ENCODE results near the gene MACF1. TPM values are rescaled to one million over a fixed set of nuclear protein-coding genes. Genes with fewer than 3 reads are reported as not detected.
"Not testable (repeated sequence)": the region's sequence is repeated elsewhere in the genome, so short reads cannot be mapped to it uniquely, and the experiment has no call there.

Gene MACF1
- total RNA-seq, 4 donors from 2014 or later: 82.1 to 247 (median 154) TPM

DNA sequence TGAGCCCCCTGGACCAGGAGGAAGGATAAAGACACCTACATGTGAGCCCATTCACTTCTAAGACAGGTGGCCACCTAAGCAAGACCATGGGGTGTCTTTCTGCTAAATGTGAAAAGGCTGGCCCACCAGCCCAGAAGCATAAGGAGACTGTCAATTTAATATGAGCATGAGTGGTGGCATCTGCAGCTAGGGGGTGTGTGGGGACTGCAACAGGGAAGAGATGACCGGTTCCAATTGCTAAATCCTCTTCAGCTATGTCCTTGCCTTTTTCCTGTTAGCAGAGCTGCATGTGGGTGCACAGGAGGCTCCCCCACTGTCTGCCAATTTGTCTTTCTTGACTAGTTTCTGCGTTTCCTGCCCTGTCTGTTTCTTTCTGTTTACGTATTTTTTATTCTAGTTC, 264.7 kb downstream of the MACF1 start:
- 77 to 87% methylated on average over 3 of the region's 3 CpGs for WGBS, 2 donors
- peaks cover 13 to 98% (median 39%) of the 10 kb centered on the region in 3 donors for H3K36me3 ChIP-seq
- intact Hi-C loops (cut with DNase I): no loop called here

GRCh38 chr1:39470040-39470439, 265.5 kb downstream of the MACF1 start:
- Histone ChIP-seq H3K27me3 (no peaks in the 10 kb centered on the region), H3K4me1 (peaks cover 0 to 10% (median 3%) of the 10 kb centered on the region in 3 donors), H3K36me3 (peaks cover 13 to 98% (median 40%) of the 10 kb centered on the region in 3 donors), H3K27ac (no peak overlapping the region), H3K4me3 (no peak overlapping the region), H3K9me3 (no peaks in the 10 kb centered on the region)
- DNase-seq: no peak
- no peak for TF ChIP-seq POLR2A (IDR thresholded peaks at IDR 0.05)
- intact Hi-C loops (cut with DNase I): no loop called here

More for the DNA sequence above, 264.7 kb downstream of the MACF1 start:
- H3K9me3 ChIP-seq: no peaks in the 10 kb centered on the region
- no peak overlapping the region for H3K4me3 ChIP-seq
- H3K27me3 ChIP-seq: no peaks in the 10 kb centered on the region
- TF ChIP-seq POLR2A (IDR thresholded peaks at IDR 0.05): no peak
- TF ChIP-seq CTCF (IDR thresholded peaks at IDR 0.05): no peak
- peaks cover 0 to 10% (median 3%) of the 10 kb centered on the region in 3 donors for H3K4me1 ChIP-seq
- DNase-seq: no peak
- H3K27ac ChIP-seq: no peak overlapping the region

DNA sequence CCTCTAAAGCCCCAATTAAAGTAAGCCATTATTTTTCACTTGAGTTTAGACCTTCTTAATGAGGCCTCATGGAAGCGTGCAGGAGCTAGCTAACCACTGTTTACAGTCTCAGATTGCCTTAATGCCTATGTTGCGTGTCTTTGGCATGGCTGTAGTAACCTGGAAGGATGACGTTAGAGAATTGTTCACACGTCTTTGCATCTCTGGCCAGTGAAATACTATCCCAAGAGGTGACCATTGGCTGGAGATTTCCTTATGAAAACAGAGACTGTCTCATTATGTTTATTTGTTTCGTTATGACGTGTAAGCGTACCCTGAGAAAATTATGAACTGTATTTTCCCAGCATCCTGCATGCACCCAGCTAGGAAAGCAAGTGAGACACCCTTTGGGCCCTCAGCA, 268.3 kb downstream of the MACF1 start:
- Histone ChIP-seq H3K9me3 (no peaks in the 10 kb centered on the region), H3K4me3 (no peak overlapping the region), H3K36me3 (peaks cover 13 to 98% (median 32%) of the 10 kb centered on the region in 3 donors), H3K4me1 (peaks cover 0 to 4% (median 0%) of the 10 kb centered on the region in 3 donors), H3K27ac (no peak overlapping the region), H3K27me3 (no peaks in the 10 kb centered on the region)
- intact Hi-C loops (cut with DNase I): no loop called here
- 90 to 91% methylated on average over 7 of the region's 7 CpGs for WGBS, 2 donors
- TF ChIP-seq POLR2A (IDR thresholded peaks at IDR 0.05) (no peak), CTCF (IDR thresholded peaks at IDR 0.05) (no peak)
- no peak for DNase-seq

DNA sequence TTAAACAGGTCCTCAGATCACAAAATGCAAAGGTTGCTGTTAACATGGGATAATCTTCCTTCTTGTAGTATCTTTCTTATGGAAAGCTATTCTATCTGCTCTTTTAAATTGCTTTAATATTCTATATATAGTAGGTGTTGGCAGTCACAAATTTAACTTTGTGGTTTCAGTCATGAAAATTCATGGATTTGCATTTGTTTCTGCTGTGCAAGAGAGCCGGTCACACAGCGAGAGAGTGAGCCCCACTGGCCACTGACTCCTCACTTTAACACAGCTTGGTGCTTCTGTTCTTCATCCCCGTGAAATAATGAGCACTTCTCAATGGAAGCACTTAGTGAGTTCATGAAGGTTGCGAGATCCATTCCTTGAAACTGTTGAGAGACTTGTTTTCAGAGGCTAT, 268.8 kb downstream of the MACF1 start:
- Histone ChIP-seq H3K36me3 (peaks cover 13 to 98% (median 32%) of the 10 kb centered on the region in 3 donors), H3K4me3 (no peak overlapping the region), H3K4me1 (no peaks in the 10 kb centered on the region), H3K27me3 (no peaks in the 10 kb centered on the region), H3K27ac (no peak overlapping the region), H3K9me3 (no peaks in the 10 kb centered on the region)
- TF ChIP-seq CTCF (IDR thresholded peaks at IDR 0.05) (no peak), POLR2A (IDR thresholded peaks at IDR 0.05) (no peak)
- no peak for DNase-seq
- WGBS, 2 donors: 91 to 93% methylated on average over 4 of the region's 4 CpGs
- intact Hi-C loops (cut with DNase I): no loop called here

- H3K4me1 ChIP-seq: no peaks in the 10 kb centered on the region
- no peaks in the 10 kb centered on the region for H3K27me3 ChIP-seq
- no peaks in the 10 kb centered on the region for H3K9me3 ChIP-seq
- DNase-seq: no peak
- no peak for TF ChIP-seq CTCF (IDR thresholded peaks at IDR 0.05)
- TF ChIP-seq POLR2A (IDR thresholded peaks at IDR 0.05): no peak
- H3K4me3 ChIP-seq: no peak overlapping the region
- H3K27ac ChIP-seq: no peak overlapping the region
- H3K36me3 ChIP-seq: peaks cover 8 to 98% (median 22%) of the 10 kb centered on the region in 3 donors
- WGBS, 2 donors: 85 to 92% methylated on average over 4 of the region's 4 CpGs
- intact Hi-C loops (cut with DNase I): no loop called here
Measured at GRCh38 chr1:39474810-39475209, 270.3 kb downstream of the MACF1 start.

GRCh38 chr1:39475551-39475950, 271.1 kb downstream of the MACF1 start:
- H3K4me1 ChIP-seq; H3K27ac ChIP-seq; H3K9me3 ChIP-seq; H3K27me3 ChIP-seq; DNase-seq; H3K4me3 ChIP-seq; intact Hi-C loops (cut with DNase I): not testable (repeated sequence)
- H3K36me3 ChIP-seq: peaks cover 13 to 98% (median 24%) of the 10 kb centered on the region in 3 donors
- WGBS, 2 donors: 40 to 83% methylated on average over 1 of the region's 1 CpG
